ENCODE results near the gene HECTD1.
"Not testable (repeated sequence)": the region's sequence is repeated elsewhere in the genome, so short reads cannot be mapped to it uniquely, and the experiment has no call there.

The HECTD1 gene

GRCh38 chr14:31192544-31192943 is 15.0 kb downstream of the HECTD1 start:
- DNase-seq = not testable (repeated sequence)

DNA sequence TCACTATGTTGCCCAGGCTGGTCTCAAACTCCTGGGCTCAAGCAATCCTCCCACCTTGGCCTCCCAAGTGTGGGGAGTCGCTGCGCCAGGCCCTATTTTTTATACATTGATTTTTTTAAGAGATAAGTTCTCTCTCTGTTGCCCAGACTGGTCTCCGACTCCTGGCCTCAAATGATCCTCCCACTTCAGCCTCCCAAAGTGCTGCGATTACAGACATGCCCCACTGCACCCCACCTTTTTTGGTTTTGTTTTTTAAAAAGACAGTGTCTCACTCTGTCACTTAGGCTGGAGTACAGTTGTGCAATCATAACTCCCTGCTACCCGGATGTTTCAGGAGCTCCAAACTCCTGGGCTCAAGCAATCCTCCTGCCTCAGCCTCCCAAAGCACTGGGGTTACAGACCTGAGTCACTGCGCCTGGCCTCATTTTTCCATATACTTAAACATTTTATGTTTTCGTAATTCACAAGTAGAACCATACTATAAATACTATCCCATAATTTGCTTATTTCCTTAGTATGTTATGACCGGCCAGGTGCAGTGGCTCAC is 16.8 kb downstream of the HECTD1 start:
- no peak for DNase-seq

DNA sequence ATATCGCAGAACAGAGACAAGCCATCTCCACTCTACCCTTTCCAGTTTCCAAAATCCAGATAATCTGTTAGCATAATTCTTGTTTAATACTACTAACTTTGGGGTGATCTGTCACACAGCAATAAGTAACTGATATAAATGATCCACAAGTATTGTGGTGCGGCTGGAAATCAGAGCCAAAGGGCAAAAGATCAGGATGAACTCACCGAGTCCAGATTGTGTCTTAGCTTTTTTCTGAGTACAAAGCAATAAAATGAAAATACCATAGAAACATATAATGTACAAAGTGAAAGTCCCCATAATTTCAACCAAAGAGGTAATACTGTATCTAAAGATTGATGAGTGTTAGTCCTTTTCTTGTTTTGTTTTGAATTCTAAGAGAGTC is 17.4 kb downstream of the HECTD1 start:
- no peak for DNase-seq

DNA sequence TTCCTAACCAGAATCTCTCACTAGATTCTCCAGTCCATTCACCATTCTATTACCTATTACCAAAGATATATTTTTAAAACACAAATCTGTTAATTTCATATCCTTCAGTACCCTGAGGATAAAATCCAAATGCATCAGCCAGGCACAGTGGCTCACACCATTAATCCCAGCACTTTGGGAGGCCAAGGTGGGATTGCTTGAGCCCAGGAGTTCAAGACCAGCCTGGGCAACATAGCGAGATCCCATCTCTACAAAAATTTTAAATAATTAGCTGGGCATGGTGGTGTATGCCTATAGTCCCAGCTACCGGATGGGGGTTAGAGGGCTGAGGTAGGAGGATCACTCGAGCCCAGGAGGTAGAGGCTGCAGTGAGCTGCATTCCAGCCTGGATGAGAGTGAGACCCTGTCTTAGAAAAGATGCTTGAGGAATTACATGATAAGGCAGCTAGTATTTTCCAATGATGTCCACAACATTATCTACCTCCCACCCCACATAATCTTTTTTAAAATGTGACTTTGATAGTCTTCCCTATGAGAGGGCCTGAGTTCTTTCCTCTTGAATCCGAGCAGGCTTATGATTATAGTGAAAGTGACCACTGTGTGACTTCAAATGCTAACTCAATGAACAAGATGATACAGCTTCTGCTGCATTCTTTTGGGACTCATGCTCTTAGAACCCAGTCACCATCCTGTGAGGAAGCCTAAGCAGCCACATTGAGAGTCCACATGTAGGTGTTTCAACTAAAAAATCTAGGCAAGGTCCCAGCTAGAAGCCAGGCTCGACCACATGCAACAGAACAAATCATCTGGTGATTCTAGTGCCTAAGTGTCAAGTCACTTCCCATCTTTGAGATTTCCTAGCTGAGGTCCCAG is 18.0 kb downstream of the HECTD1 start:
- DNase-seq = no peak

DNA sequence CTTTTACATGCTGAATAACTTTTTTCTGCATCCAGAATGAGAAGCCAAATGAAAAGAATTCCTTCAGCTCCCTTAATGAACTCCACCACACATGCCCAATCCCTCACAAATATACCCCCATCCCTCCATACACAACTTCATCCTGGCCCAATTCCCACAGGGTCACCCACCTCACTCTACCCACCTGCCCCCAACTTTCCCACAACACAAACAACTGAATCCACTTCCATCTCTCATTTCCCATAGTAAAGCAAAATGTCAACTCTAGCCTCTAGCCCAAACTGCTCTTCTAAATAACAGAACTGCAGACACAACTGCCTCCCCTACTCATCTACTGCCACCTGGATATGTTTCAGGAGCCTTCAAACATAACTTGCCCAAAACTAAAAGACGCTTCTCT is 18.8 kb downstream of the HECTD1 start:
- DNase-seq = no peak

GRCh38 chr14:31182016-31182415 is 25.6 kb downstream of the HECTD1 start:
- not testable (repeated sequence) for DNase-seq

DNA sequence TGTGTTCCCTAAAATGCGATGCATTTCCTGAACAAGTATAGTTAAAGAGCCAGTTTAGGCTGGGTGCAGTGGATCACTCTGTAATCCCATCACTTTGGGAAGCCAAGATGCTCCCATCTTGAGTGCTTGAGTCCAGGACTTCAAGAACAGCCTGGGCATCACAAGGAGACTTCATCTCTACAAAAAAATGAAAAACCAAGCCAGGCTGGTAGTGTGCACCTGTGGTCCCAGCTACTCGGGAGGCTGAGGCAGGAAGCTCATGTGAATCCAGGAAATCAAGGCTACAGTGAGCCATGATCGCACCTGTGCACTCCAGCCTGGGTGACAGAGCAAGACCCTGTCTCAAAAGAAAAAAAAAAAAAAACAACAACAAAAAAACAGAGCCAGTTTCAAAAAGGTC is 26.3 kb downstream of the HECTD1 start:
- no peak for DNase-seq

GRCh38 chr14:31180299-31181051 is 27.1 kb downstream of the HECTD1 start:
- DNase-seq = no peak

GRCh38 chr14:31174433-31174832 is 33.2 kb downstream of the HECTD1 start:
- DNase-seq = no peak

DNA sequence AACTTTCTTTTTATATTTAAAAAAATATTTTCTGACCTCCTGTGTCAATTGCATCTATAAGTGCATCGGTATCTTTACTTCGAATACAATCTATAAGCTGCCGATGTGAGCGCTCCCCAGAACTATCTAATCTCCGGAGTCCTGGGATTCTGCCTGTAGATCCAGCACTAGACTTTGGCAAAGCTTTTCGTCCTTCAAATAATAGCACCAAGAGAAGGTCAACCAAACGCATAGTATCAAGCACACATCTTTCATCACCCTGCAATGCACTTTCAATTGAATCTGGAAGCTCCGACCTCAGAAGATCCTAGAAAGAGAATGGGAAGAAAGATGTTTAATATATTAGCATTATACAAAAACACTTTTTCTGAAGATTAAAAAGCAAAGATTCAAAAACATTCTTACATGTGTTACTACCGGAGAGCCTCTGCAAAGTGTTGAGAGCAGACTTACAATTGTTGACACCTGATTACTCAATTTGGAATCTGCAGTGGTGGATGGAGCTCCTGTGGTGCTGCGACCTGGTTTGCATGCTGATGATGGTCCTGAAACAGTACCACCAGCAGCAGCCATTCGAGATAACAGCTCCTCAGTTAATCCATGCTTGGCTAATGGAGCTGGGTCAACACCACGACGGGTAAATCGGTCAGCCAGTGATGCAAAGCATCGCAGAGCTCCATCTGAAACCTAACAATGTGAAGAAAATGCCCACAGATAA is 34.3 kb downstream of the HECTD1 start:
- DNase-seq = no peak

- DNase-seq = no peak
Measured at GRCh38 chr14:31172084-31172483, 35.5 kb downstream of the HECTD1 start.

DNA sequence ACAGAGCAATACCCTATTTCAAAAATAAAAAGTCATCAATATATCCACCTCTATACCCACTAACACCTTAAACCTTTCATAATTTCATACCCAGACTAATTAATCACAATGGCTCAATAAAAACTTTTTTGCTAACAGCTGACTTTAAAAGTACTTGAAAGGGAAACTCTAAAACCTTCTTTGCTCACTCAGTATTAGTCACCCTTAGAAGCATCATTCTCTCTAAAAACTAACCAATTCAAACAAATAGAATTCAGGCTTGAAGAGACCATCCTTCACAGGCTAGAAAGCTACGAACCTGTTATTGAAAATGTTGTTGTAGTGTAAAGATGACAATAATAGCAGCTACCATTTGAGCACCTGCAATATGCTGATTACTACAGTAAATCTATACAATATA is 37.2 kb downstream of the HECTD1 start:
- no peak for DNase-seq

DNA sequence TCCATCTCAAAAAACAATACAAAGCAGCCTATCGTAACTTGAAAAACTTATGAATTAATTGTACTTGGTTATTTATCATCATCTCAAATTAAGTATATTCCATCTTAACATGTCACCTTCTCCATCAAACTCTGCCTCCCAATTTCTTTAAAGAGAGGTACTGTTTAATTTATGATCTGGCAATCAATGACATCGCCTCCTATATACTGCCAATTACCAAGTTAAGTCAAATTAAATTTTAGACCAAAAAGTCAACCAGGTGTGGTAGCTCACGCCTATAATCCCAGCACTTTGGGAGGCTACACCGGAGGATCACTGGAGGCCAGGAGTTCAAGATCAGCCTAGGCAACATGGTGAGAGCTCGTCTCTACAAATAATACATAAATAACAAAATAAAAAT is 37.7 kb downstream of the HECTD1 start:
- DNase-seq = no peak

DNA sequence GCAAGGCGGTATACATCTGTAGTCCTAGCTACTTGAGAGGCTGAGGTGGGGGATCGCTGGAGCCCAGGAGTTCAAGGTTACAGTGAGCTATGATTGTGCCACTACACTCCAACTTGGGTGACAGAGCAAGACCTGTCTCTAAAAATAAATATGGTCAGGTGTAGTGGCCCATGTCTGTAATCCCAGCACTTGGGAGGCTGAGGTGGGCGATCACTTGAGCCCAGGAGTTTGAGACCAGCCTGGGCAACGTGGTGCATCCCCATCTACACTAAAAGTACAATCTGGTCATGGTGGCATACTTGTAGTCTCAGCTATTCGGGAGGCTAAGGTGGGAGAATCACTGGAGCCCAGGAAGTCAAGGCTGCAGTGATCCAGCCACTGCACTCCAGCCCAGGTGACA is 40.6 kb downstream of the HECTD1 start:
- no peak for DNase-seq

- DNase-seq = no peak
Measured at GRCh38 chr14:31166271-31166561, 41.4 kb downstream of the HECTD1 start.

DNA sequence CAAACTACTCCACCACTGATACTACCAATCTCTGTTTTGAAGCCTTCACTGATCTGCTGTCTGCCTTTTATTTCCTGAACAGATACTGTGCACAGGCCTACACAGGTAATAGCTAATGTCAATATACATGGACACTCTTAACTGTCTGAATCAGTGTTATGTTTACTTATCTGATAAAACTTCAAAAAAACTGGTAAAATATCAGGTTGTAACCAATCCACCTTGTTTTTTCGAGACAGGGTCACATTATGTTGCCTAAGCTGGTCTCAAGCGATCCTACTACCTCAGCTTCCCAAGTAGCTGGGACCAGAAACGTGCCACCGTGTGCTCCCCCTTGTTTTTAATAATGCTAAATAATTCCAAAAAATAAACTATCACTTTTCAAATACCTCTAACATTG is 43.5 kb downstream of the HECTD1 start:
- no peak for DNase-seq

GRCh38 chr14:31162910-31163649 is 44.5 kb downstream of the HECTD1 start:
- DNase-seq = no peak

DNA sequence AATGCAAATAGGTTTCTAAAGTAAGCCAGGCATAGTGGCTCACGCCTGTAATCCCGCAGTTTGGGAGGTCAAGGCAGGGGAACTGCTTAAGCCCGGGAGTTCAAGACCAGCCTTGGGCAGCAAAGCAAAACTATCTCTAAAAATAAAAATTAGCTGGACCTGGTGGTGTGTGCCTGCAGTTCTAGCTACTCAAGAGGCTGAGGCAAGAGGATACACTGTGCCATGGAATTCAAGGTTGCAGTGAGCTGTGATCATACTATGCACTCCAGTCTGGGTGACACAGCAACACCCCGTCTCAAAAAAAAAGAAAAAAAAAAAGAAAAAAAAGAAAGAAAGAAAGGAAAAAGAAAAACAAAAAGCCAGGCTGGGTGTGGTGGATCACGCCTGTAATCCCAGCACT is 46.3 kb downstream of the HECTD1 start:
- no peak for DNase-seq

DNA sequence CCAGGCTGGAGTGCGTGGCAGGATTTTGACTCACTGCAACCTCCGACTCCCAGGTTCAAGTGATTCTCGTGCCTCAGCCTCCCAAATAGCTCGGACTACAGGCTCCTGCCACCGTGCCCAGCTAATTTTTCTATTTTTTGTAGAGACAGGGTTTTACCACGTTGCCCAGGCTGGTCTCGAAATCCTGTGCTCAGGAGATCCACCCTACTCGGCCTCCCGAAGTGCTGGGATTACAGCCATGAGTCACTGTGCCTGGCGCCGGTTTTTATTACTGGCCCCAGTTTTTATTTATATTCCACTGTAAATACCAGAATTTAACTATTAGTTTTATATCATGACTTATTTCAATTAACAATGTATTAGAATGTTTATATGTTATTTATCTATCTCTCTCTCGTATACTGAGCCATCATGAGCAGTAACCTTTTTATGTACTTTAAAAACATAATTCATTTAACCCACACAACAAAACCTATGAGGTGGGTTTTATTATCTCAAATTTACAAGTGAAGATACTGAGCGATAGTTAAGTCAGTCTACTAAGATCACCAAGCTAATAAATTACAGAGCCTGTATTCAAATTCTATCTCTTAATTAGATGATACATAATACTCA is 47.8 kb downstream of the HECTD1 start:
- DNase-seq = no peak

GRCh38 chr14:31154956-31155355 is 52.6 kb downstream of the HECTD1 start:
- no peak for DNase-seq

DNA sequence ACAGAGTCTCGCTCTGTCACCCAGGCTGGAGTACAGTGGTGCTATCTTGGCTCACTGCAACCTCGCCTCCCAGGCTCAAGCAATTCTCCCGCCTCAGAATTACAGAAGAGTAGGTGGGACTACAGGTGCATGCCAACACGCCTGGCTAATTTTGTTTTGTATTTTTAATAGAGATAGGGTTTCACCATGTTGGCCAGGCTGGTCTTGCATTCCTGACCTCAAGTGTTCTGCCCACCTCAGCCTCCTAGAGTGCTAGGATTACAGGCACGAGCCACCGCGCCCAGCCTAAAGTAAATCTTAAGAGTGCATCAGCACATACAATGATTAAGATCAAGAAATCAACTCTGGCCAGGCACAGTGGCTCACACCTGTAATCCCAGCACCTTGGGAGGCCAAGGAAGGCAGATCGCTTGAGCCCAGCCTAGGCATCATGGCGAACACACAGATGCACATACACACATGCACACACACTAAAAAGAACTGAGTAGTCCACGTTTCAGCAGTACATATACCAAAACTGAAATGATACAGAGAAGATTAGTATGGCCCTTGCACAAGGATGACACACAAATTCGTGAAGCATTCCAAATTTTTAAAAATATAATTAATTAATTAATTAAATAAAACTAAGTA is 65.0 kb downstream of the HECTD1 start:
- no peak for DNase-seq

GRCh38 chr14:31139301-31139847 is 68.2 kb downstream of the HECTD1 start:
- DNase-seq = no peak

Data from GF-D8 (cell line).